Suprapubic skin (tissue), 4 donors: ENCODE results near the gene CDC20B.
"Not testable (repeated sequence)": the region's sequence is repeated elsewhere in the genome, so short reads cannot be mapped to it uniquely, and the experiment has no call there.

Experiments used
- CTCF ChIP-seq, 2 donors: fragments of 200-600 bp in 1 of 2; fragments of 450-650 bp in 1 of 2; sonication (generic) in 1 of 2; IDR thresholded peaks; one replicate each; pipeline ENCODE4 v1.5.1; 2016 to 2019; ENCODE audit warnings: antibody characterized with exemption in 2 of 2, mild to moderate bottlenecking in 1 of 2, moderate library complexity in 1 of 2
- EP300 ChIP-seq: sonication (generic); formaldehyde crosslinking; IDR thresholded peaks from one replicate; pipeline ENCODE4 v1.6.1; 2017; ENCODE audit warnings: antibody characterized with exemption
- POLR2AphosphoS5 ChIP-seq, 3 donors: sonication (generic); formaldehyde crosslinking; IDR thresholded peaks; one replicate each; pipeline ENCODE4 v1.6.1; 2017; ENCODE audit warnings: antibody characterized with exemption in 3 of 3

GRCh38 chr5:55101148-55101547 lies 71.8 kb downstream of the CDC20B start:
- not testable (repeated sequence) for TF ChIP-seq EP300; CTCF (IDR thresholded peaks at IDR 0.05); POLR2AphosphoS5 (IDR thresholded peaks at IDR 0.05)
